ENCODE data around the gene MACROD2.
A peak's percentile ranks its signal among the peaks of the same experiment; 100 is the strongest.

Gene MACROD2

GRCh38 chr20:15220009-15220656 is 1224.8 kb downstream of the MACROD2 start:
- no peak for DNase-seq (ENCODE audit: low read depth in 2 of 2)

- no peak for DNase-seq (ENCODE audit: low read depth in 2 of 2)
Observed at GRCh38 chr20:15220778-15221565, 1225.7 kb downstream of the MACROD2 start.

- DNase-seq (ENCODE audit: low read depth in 2 of 2) = no peak
Observed at GRCh38 chr20:15222502-15223330, 1227.4 kb downstream of the MACROD2 start.

- DNase-seq (ENCODE audit: low read depth in 2 of 2) = no peak
Observed at GRCh38 chr20:15224199-15224598, 1228.9 kb downstream of the MACROD2 start.

- no peak for DNase-seq (ENCODE audit: low read depth in 2 of 2)
Observed at GRCh38 chr20:15227102-15227501, 1231.8 kb downstream of the MACROD2 start.

- DNase-seq (ENCODE audit: low read depth in 2 of 2) = no peak
Observed at GRCh38 chr20:15232243-15232642, 1236.9 kb downstream of the MACROD2 start.

- DNase-seq (ENCODE audit: low read depth in 2 of 2) = no peak
Observed at GRCh38 chr20:15235471-15236198, 1240.3 kb downstream of the MACROD2 start.

GRCh38 chr20:15236812-15237211 is 1241.5 kb downstream of the MACROD2 start:
- DNase-seq (ENCODE audit: low read depth in 2 of 2) = peak in 1 of 2 donors; percentile 0

- no peak for DNase-seq (ENCODE audit: low read depth in 2 of 2)
Observed at GRCh38 chr20:15239542-15240206, 1244.4 kb downstream of the MACROD2 start.

- no peak for DNase-seq (ENCODE audit: low read depth in 2 of 2)
Observed at GRCh38 chr20:15240801-15241200, 1245.5 kb downstream of the MACROD2 start.

GRCh38 chr20:15241681-15242080 is 1246.4 kb downstream of the MACROD2 start:
- no peak for DNase-seq (ENCODE audit: low read depth in 2 of 2)

GRCh38 chr20:15242773-15243172 is 1247.5 kb downstream of the MACROD2 start:
- no peak for DNase-seq (ENCODE audit: low read depth in 2 of 2)

- no peak for DNase-seq (ENCODE audit: low read depth in 2 of 2)
Observed at GRCh38 chr20:15245896-15246295, 1250.6 kb downstream of the MACROD2 start.

GRCh38 chr20:15248618-15249395 is 1253.5 kb downstream of the MACROD2 start:
- DNase-seq (ENCODE audit: low read depth in 2 of 2) = no peak

GRCh38 chr20:15251171-15251570 is 1255.9 kb downstream of the MACROD2 start:
- DNase-seq (ENCODE audit: low read depth in 2 of 2) = no peak

- DNase-seq (ENCODE audit: low read depth in 2 of 2) = no peak
Observed at GRCh38 chr20:15252304-15252703, 1257.0 kb downstream of the MACROD2 start.

- DNase-seq (ENCODE audit: low read depth in 2 of 2) = no peak
Observed at GRCh38 chr20:15253431-15253830, 1258.1 kb downstream of the MACROD2 start.

GRCh38 chr20:15256676-15257568 is 1261.6 kb downstream of the MACROD2 start:
- DNase-seq (ENCODE audit: low read depth in 2 of 2) = no peak

- DNase-seq (ENCODE audit: low read depth in 2 of 2) = no peak
Observed at GRCh38 chr20:15257569-15257870, 1262.2 kb downstream of the MACROD2 start.

Measured in stimulated activated CD8-positive, alpha-beta memory T cell treated with anti-CD3 and anti-CD28 coated beads, Interleukin-15, amount 100 ng/mL, for 48 hours (primary cell).